Measurements from ENCODE around the gene C20orf96.

C20orf96 gene

GRCh38 chr20:324177-325044, 33.9 kb upstream of the C20orf96 start:
- Histone ChIP-seq H2AK5ac (ENCODE audit: low read length) (no peak overlapping the region), H4K8ac (ENCODE audit: low read depth, low read length) (peak overlapping the region; percentile 64)
- no CpG with 5 or more reads among the region's 69 CpGs for WGBS (ENCODE audit: extremely low coverage, insufficient coverage, insufficient read length)

GRCh38 chr20:316316-317068, 25.9 kb upstream of the C20orf96 start:
- H4K12ac ChIP-seq (ENCODE audit: low read depth, low read length): no peak overlapping the region
- H2BK120ac ChIP-seq (ENCODE audit: insufficient read depth, low read length, poor library complexity): no peak overlapping the region
- H4K8ac ChIP-seq (ENCODE audit: low read depth, low read length): no peak overlapping the region
- no peak overlapping the region for H3K9ac ChIP-seq (ENCODE audit: low read length)
- no peak overlapping the region for H4K91ac ChIP-seq (ENCODE audit: low read depth, low read length)
- H3K4me1 ChIP-seq (ENCODE audit: control insufficient read depth in 1 of 2, insufficient read depth in 2 of 2, low read length in 2 of 2): no peaks in the 10 kb centered on the region
- H2AK5ac ChIP-seq (ENCODE audit: low read length): no peak overlapping the region
- no peak overlapping the region for H3K27ac ChIP-seq (ENCODE audit: low read depth, low read length)
- H3K9me3 ChIP-seq (ENCODE audit: insufficient read depth, low read depth, low read length): no peaks in the 10 kb centered on the region
- no peaks in the 10 kb centered on the region for H3K36me3 ChIP-seq (ENCODE audit: control insufficient read depth in 1 of 2, insufficient read depth in 2 of 2, low read length in 2 of 2)
- H3K4me3 ChIP-seq (ENCODE audit: low read depth, low read length): no peak overlapping the region
- H3K79me2 ChIP-seq (ENCODE audit: control insufficient read depth, insufficient read depth, low read length, poor library complexity): no peaks in the 10 kb centered on the region
- no peak overlapping the region for H3K18ac ChIP-seq (ENCODE audit: low read length)
- no peak overlapping the region for H3K4me2 ChIP-seq (ENCODE audit: low read length)
- H3K27me3 ChIP-seq (ENCODE audit: insufficient read depth, low read length): no peaks in the 10 kb centered on the region
- no peak overlapping the region for H3K23ac ChIP-seq (ENCODE audit: low read length)
- H2AFZ ChIP-seq (ENCODE audit: insufficient read depth, low read length, poor library complexity): no peak overlapping the region
- no peak overlapping the region for H2BK5ac ChIP-seq (ENCODE audit: low read depth, low read length, poor library complexity)
- H3K4ac ChIP-seq (ENCODE audit: low read depth, low read length): no peak overlapping the region
- no peaks in the 10 kb centered on the region for H3K79me1 ChIP-seq (ENCODE audit: low read length)
- no peak for DNase-seq
- no peak overlapping the region for H3K14ac ChIP-seq (ENCODE audit: low read length)
- WGBS (ENCODE audit: extremely low coverage, insufficient coverage, insufficient read length): no CpG with 5 or more reads among the region's 2 CpGs
- H2BK12ac ChIP-seq (ENCODE audit: low read length): no peak overlapping the region

More at GRCh38 chr20:324177-325044, 33.9 kb upstream of the C20orf96 start:
- peak overlapping the region; percentile 56 for H2AFZ ChIP-seq (ENCODE audit: insufficient read depth, low read length, poor library complexity)
- H3K4me1 ChIP-seq (ENCODE audit: control insufficient read depth in 1 of 2, insufficient read depth in 2 of 2, low read length in 2 of 2): peaks cover 0 to 9% of the 10 kb centered on the region in 2 experiments
- no peaks in the 10 kb centered on the region for H3K9me3 ChIP-seq (ENCODE audit: insufficient read depth, low read depth, low read length)
- H3K79me2 ChIP-seq (ENCODE audit: control insufficient read depth, insufficient read depth, low read length, poor library complexity): peaks cover 10% of the 10 kb centered on the region
- peaks cover 19% of the 10 kb centered on the region for H3K79me1 ChIP-seq (ENCODE audit: low read length)
- H2BK12ac ChIP-seq (ENCODE audit: low read length): peak overlapping the region; percentile 47
- no peak overlapping the region for H3K23ac ChIP-seq (ENCODE audit: low read length)
- H3K27ac ChIP-seq (ENCODE audit: low read depth, low read length): peak overlapping the region; percentile 42
- DNase-seq: peak; percentile 73 to 76
- H3K36me3 ChIP-seq (ENCODE audit: control insufficient read depth in 1 of 2, insufficient read depth in 2 of 2, low read length in 2 of 2): peaks cover 0 to 2% of the 10 kb centered on the region in 2 experiments
- peak overlapping the region; percentile 69 for H3K4me3 ChIP-seq (ENCODE audit: low read depth, low read length)
- H4K12ac ChIP-seq (ENCODE audit: low read depth, low read length): peak overlapping the region; percentile 51
- no peak overlapping the region for H2BK5ac ChIP-seq (ENCODE audit: low read depth, low read length, poor library complexity)
- peak overlapping the region; percentile 42 for H3K18ac ChIP-seq (ENCODE audit: low read length)
- H3K4ac ChIP-seq (ENCODE audit: low read depth, low read length): no peak overlapping the region
- H4K91ac ChIP-seq (ENCODE audit: low read depth, low read length): peak overlapping the region; percentile 56
- H3K4me2 ChIP-seq (ENCODE audit: low read length): peak overlapping the region; percentile 96
- H2BK120ac ChIP-seq (ENCODE audit: insufficient read depth, low read length, poor library complexity): no peak overlapping the region
- H3K14ac ChIP-seq (ENCODE audit: low read length): no peak overlapping the region
- no peaks in the 10 kb centered on the region for H3K27me3 ChIP-seq (ENCODE audit: insufficient read depth, low read length)
- H3K9ac ChIP-seq (ENCODE audit: low read length): no peak overlapping the region

GRCh38 chr20:313948-314347, 23.4 kb upstream of the C20orf96 start:
- Histone ChIP-seq H2BK12ac (ENCODE audit: low read length) (no peak overlapping the region), H3K4me2 (ENCODE audit: low read length) (no peak overlapping the region), H4K12ac (ENCODE audit: low read depth, low read length) (no peak overlapping the region), H3K27ac (ENCODE audit: low read depth, low read length) (no peak overlapping the region), H3K4me3 (ENCODE audit: low read depth, low read length) (no peak overlapping the region), H3K9me3 (ENCODE audit: insufficient read depth, low read depth, low read length) (no peaks in the 10 kb centered on the region), H3K4me1 (ENCODE audit: control insufficient read depth in 1 of 2, insufficient read depth in 2 of 2, low read length in 2 of 2) (peaks cover 0 to 6% of the 10 kb centered on the region in 2 experiments), H3K27me3 (ENCODE audit: insufficient read depth, low read length) (no peaks in the 10 kb centered on the region), H2AFZ (ENCODE audit: insufficient read depth, low read length, poor library complexity) (no peak overlapping the region), H3K23ac (ENCODE audit: low read length) (no peak overlapping the region), H2BK5ac (ENCODE audit: low read depth, low read length, poor library complexity) (no peak overlapping the region), H4K91ac (ENCODE audit: low read depth, low read length) (no peak overlapping the region), H3K18ac (ENCODE audit: low read length) (no peak overlapping the region), H3K36me3 (ENCODE audit: control insufficient read depth in 1 of 2, insufficient read depth in 2 of 2, low read length in 2 of 2) (no peaks in the 10 kb centered on the region), H3K9ac (ENCODE audit: low read length) (no peak overlapping the region), H3K79me1 (ENCODE audit: low read length) (peaks cover 8% of the 10 kb centered on the region), H4K8ac (ENCODE audit: low read depth, low read length) (no peak overlapping the region), H2AK5ac (ENCODE audit: low read length) (no peak overlapping the region), H3K14ac (ENCODE audit: low read length) (no peak overlapping the region), H2BK120ac (ENCODE audit: insufficient read depth, low read length, poor library complexity) (no peak overlapping the region), H3K4ac (ENCODE audit: low read depth, low read length) (no peak overlapping the region), H3K79me2 (ENCODE audit: control insufficient read depth, insufficient read depth, low read length, poor library complexity) (no peaks in the 10 kb centered on the region)
- no peak for DNase-seq

GRCh38 chr20:313402-313801, 22.9 kb upstream of the C20orf96 start:
- H3K14ac ChIP-seq (ENCODE audit: low read length): no peak overlapping the region
- no peaks in the 10 kb centered on the region for H3K9me3 ChIP-seq (ENCODE audit: insufficient read depth, low read depth, low read length)
- H2BK120ac ChIP-seq (ENCODE audit: insufficient read depth, low read length, poor library complexity): no peak overlapping the region
- H3K4me3 ChIP-seq (ENCODE audit: low read depth, low read length): no peak overlapping the region
- no peak overlapping the region for H4K91ac ChIP-seq (ENCODE audit: low read depth, low read length)
- WGBS (ENCODE audit: extremely low coverage, insufficient coverage, insufficient read length): no CpG with 5 or more reads among the region's 5 CpGs
- no peaks in the 10 kb centered on the region for H3K79me2 ChIP-seq (ENCODE audit: control insufficient read depth, insufficient read depth, low read length, poor library complexity)
- H3K79me1 ChIP-seq (ENCODE audit: low read length): peaks cover 8% of the 10 kb centered on the region
- H3K9ac ChIP-seq (ENCODE audit: low read length): no peak overlapping the region
- no peak overlapping the region for H2BK12ac ChIP-seq (ENCODE audit: low read length)
- no peak overlapping the region for H2BK5ac ChIP-seq (ENCODE audit: low read depth, low read length, poor library complexity)
- no peaks in the 10 kb centered on the region for H3K36me3 ChIP-seq (ENCODE audit: control insufficient read depth in 1 of 2, insufficient read depth in 2 of 2, low read length in 2 of 2)
- no peak overlapping the region for H2AK5ac ChIP-seq (ENCODE audit: low read length)
- H4K12ac ChIP-seq (ENCODE audit: low read depth, low read length): no peak overlapping the region
- no peak overlapping the region for H3K27ac ChIP-seq (ENCODE audit: low read depth, low read length)
- H3K27me3 ChIP-seq (ENCODE audit: insufficient read depth, low read length): no peaks in the 10 kb centered on the region
- H4K8ac ChIP-seq (ENCODE audit: low read depth, low read length): no peak overlapping the region
- peaks cover 0 to 6% of the 10 kb centered on the region in 2 experiments for H3K4me1 ChIP-seq (ENCODE audit: control insufficient read depth in 1 of 2, insufficient read depth in 2 of 2, low read length in 2 of 2)
- H3K4me2 ChIP-seq (ENCODE audit: low read length): no peak overlapping the region
- H3K4ac ChIP-seq (ENCODE audit: low read depth, low read length): no peak overlapping the region
- H3K23ac ChIP-seq (ENCODE audit: low read length): no peak overlapping the region
- DNase-seq: no peak
- no peak overlapping the region for H3K18ac ChIP-seq (ENCODE audit: low read length)
- H2AFZ ChIP-seq (ENCODE audit: insufficient read depth, low read length, poor library complexity): no peak overlapping the region

All from trophoblast cell (in vitro differentiated cells and primary cell).